OCI-LY3 (cell line): ENCODE data around the gene BICDL1.

ENCODE experiments used
- H2AFZ ChIP-seq: fragments of 200-600, 300-600 bp; shearing (Covaris generic); 2 replicates; pipeline ENCODE4 v1.6.0; 2014; ENCODE audit warnings: antibody characterized with exemption, low read depth, low read length
- H3K27ac ChIP-seq: fragments of 200-600, 300-600 bp; sonication (generic); 2 replicates; pipeline ENCODE4 v1.5.1; 2014; ENCODE audit warnings: mild to moderate bottlenecking, low read length, moderate library complexity, mixed read lengths
- H3K27me3 ChIP-seq: fragments of 200-600, 300-600 bp; sonication (generic); 2 replicates; pipeline ENCODE4 v1.6.1; 2014; ENCODE audit warnings: low read depth, low read length, mixed read lengths
- H3K36me3 ChIP-seq: fragments of 200-600, 300-600 bp; sonication (generic); replicated peaks from 2 replicates; pipeline ENCODE3; 2014; ENCODE audit warnings: low read depth, low read length, mixed read lengths
- H3K4me1 ChIP-seq: fragments of 300-600, 200-600 bp; sonication (generic); 2 replicates; pipeline ENCODE4 v1.6.1; 2014; ENCODE audit warnings: low read length, mixed read lengths
- H3K4me2 ChIP-seq: fragments of 200-600, 300-600 bp; sonication (generic); 2 replicates; pipeline ENCODE4 v1.6.1; 2014; ENCODE audit warnings: low read length, mixed read lengths
- H3K4me3 ChIP-seq: fragments of 300-600, 200-600 bp; sonication (generic); 2 replicates; pipeline ENCODE4 v1.5.1; 2014; ENCODE audit warnings: antibody characterized with exemption, mild to moderate bottlenecking, low read length, moderate library complexity
- H3K79me2 ChIP-seq: fragments of 300-600, 200-600 bp; shearing (Covaris generic); 2 replicates; pipeline ENCODE4 v1.6.1; 2014; ENCODE audit warnings: mild to moderate bottlenecking, low read length, mixed read lengths
- H3K9ac ChIP-seq: fragments of 300-600, 200-600 bp; shearing (Covaris generic); 2 replicates; pipeline ENCODE4 v1.6.0; 2014; ENCODE audit warnings: mild to moderate bottlenecking, low read length, moderate library complexity
- H3K9me3 ChIP-seq: fragments of 200-600, 300-600 bp; shearing (Covaris generic); 2 replicates; pipeline ENCODE4 v1.6.1; 2014; ENCODE audit warnings: low read length, mixed read lengths; ENCODE audit not compliant: insufficient read depth
- H4K20me1 ChIP-seq: fragments of 200-600, 300-600 bp; sonication (generic); 2 replicates; pipeline ENCODE4 v1.6.1; 2016; ENCODE audit warnings: low read length, mixed read lengths; ENCODE audit not compliant: insufficient read depth
- EZH2phosphoT487 ChIP-seq: fragments of 200-600 bp; shearing (Covaris generic); IDR thresholded peaks from 2 replicates; pipeline ENCODE4 v1.6.1; 2018; ENCODE audit warnings: antibody characterized with exemption, mixed run types, low read depth
- TF ChIP-seq, protein P1 (sequence below): fragments of 200-600, 300-600 bp; sonication (generic); IDR thresholded peaks from 2 replicates; pipeline ENCODE4 v1.5.1; 2014; ENCODE audit warnings: antibody characterized with exemption, low read length, low read depth

BICDL1 gene

DNA sequence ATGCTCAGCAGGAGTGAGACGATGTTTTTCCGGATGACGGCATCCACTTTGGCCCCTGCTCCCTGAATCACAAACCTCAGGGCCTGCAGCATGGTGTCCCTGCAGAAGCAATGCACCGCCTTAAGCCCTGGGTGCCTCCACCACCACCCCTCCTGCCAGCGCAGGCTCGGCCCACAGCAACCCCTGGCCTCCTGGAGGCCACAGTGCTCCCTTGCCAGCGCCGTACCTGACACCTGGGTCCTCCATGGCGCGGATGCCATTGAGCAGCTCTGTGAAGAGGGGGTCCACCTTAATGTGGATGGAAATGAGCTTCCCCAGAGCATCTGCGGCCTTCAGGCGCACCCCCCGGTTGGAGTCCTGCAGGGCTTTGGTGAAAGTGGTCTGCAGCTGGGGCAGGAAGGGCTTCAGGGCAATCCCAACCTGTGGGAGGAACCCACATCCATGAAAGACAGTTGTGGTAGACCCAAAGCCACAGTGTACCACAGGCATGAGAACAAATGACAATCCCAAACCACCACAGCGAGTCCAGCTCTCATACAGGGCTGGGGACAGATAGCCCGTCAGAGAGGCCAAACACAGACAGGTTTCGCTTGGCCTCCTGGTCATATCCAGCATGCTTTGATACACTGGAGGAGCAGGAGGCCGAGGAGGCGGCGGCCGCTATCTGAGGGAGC lies 145.4 kb downstream of the BICDL1 start:
- H3K4me2 ChIP-seq, result no peak overlapping the region
- H3K4me1 ChIP-seq, result peaks cover 30% of the 10 kb centered on the region
- TF ChIP-seq EZH2phosphoT487, result no peak
- TF ChIP-seq, protein P1, sequence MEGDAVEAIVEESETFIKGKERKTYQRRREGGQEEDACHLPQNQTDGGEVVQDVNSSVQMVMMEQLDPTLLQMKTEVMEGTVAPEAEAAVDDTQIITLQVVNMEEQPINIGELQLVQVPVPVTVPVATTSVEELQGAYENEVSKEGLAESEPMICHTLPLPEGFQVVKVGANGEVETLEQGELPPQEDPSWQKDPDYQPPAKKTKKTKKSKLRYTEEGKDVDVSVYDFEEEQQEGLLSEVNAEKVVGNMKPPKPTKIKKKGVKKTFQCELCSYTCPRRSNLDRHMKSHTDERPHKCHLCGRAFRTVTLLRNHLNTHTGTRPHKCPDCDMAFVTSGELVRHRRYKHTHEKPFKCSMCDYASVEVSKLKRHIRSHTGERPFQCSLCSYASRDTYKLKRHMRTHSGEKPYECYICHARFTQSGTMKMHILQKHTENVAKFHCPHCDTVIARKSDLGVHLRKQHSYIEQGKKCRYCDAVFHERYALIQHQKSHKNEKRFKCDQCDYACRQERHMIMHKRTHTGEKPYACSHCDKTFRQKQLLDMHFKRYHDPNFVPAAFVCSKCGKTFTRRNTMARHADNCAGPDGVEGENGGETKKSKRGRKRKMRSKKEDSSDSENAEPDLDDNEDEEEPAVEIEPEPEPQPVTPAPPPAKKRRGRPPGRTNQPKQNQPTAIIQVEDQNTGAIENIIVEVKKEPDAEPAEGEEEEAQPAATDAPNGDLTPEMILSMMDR, result no peak
- H3K36me3 ChIP-seq, result peaks cover 73% of the 10 kb centered on the region
- no peak overlapping the region for H3K4me3 ChIP-seq
- H2AFZ ChIP-seq, result no peak overlapping the region
- peak overlapping the region; percentile 86; the same call in 1 of the 2 replicates for H3K27ac ChIP-seq
- no peaks in the 10 kb centered on the region for H3K27me3 ChIP-seq
- H4K20me1 ChIP-seq, result 0 out of 2 replicates have a peak, but pooled peaks cover 3% of the 10 kb centered on the region
- no peaks in the 10 kb centered on the region for H3K9me3 ChIP-seq
- H3K79me2 ChIP-seq, result no peaks in the 10 kb centered on the region
- H3K9ac ChIP-seq, result no peak overlapping the region

DNA sequence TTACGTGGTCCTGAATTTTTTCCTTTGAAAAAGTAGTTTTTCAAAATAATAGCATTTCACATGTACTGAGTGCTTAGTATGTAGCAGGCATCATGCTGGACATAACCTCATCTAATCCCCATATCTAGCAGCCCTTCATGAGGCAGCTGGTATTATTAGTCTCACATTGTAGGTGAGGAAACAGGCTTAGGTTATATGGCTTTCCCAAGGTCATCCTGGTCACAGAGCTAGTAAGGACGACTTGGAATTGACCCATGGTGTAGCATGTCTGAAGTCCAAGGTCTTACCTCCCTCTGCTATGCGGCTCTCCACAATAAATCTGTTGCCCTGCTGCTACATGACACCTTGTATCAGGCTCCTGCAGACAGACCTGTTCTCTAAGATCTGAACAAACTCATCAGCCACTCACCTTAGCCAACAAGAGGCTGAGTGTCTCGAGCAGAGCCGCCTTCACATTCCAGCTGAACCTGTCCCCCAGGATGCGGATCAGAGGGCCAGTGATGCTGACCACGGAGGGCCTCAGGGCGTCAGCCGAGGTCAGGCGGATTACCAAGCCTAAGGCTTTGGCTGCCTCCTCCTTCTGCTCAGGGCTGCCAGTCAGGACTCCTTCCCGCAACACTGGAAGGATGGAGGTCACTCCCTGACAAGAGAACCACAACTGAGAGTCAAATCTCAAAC lies 147.2 kb downstream of the BICDL1 start:
- Histone ChIP-seq H3K27ac (no peak overlapping the region), H3K4me3 (no peak overlapping the region), H3K36me3 (peaks cover 74% of the 10 kb centered on the region), H3K9ac (no peak overlapping the region), H3K9me3 (no peaks in the 10 kb centered on the region), H3K79me2 (no peaks in the 10 kb centered on the region), H3K4me1 (peaks cover 30% of the 10 kb centered on the region), H2AFZ (no peak overlapping the region), H4K20me1 (0 out of 2 replicates have a peak, but pooled peaks cover 3% of the 10 kb centered on the region), H3K4me2 (no peak overlapping the region), H3K27me3 (no peaks in the 10 kb centered on the region)
- no peak for TF ChIP-seq EZH2phosphoT487
- TF ChIP-seq, protein P1, result no peak

DNA sequence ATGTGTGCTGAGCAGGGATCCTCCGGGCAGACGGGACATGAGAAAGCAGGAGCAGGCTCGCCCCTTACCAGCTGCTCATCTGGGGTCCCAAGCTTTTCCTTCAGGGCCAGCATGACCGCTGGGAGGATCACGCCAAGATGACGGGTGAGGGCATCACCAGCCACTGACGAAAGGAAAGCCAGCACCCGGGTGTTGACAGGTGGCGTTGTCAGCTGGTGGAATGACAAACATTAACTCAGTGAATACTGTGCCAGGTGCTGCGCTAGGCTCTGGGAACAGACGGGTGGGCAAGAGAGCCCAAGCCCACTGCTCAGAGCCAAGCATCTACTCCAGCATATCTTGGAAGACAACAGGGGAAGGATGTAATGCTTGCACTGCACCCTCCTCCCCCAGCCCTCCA lies 148.8 kb downstream of the BICDL1 start:
- Histone ChIP-seq H4K20me1 (0 out of 2 replicates have a peak, but pooled peaks cover 3% of the 10 kb centered on the region), H3K27me3 (no peaks in the 10 kb centered on the region), H3K9me3 (no peaks in the 10 kb centered on the region), H3K79me2 (no peaks in the 10 kb centered on the region), H3K36me3 (peaks cover 78% of the 10 kb centered on the region), H3K27ac (no peak overlapping the region), H3K9ac (no peak overlapping the region), H2AFZ (no peak overlapping the region), H3K4me2 (no peak overlapping the region), H3K4me3 (no peak overlapping the region), H3K4me1 (peaks cover 17% of the 10 kb centered on the region)
- TF ChIP-seq, protein P1, result no peak
- no peak for TF ChIP-seq EZH2phosphoT487

DNA sequence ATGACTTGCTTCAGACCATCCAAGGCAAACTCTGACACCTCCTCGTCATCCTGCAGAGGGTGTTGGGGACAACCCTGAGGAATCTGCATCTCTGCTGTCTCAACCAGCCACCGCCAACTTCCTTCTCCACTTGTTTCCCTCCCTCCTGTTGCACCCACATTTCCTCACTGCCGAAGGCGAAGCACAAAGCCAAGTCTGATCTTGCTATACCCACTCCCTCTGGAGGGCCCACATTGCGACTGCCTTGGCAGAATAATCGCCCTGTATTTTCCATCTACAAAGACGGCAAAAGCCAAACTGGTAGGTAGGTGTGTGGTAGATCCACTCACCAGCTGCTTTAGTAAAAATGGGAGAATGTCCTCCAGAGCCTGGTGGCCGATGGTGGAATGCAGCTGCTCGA lies 149.3 kb downstream of the BICDL1 start:
- H2AFZ ChIP-seq, result no peak overlapping the region
- H3K4me3 ChIP-seq, result no peak overlapping the region
- peaks cover 78% of the 10 kb centered on the region for H3K36me3 ChIP-seq
- H3K4me2 ChIP-seq, result no peak overlapping the region
- H3K79me2 ChIP-seq, result no peaks in the 10 kb centered on the region
- H4K20me1 ChIP-seq, result 0 out of 2 replicates have a peak, but pooled peaks cover under 1% of the 10 kb centered on the region
- TF ChIP-seq, protein P1, result no peak
- TF ChIP-seq EZH2phosphoT487, result no peak
- no peaks in the 10 kb centered on the region for H3K9me3 ChIP-seq
- H3K4me1 ChIP-seq, result peaks cover 12% of the 10 kb centered on the region
- no peaks in the 10 kb centered on the region for H3K27me3 ChIP-seq
- no peak overlapping the region for H3K9ac ChIP-seq
- no peak overlapping the region for H3K27ac ChIP-seq
